GM21423 (cell line): ENCODE measurements around the gene MYOF.
"Not testable (repeated sequence)": the region's sequence is repeated elsewhere in the genome, so short reads cannot be mapped to it uniquely, and the experiment has no call there.

Source experiments
- ATAC-seq: cut with Tn5 transposase; IDR thresholded peaks from one replicate; pipeline ENCODE4 v1.9.1; 2021; ENCODE audit warnings: mild to moderate bottlenecking, moderate library complexity; ENCODE audit not compliant: unreplicated experiment

Gene MYOF

GRCh38 chr10:93431361-93431760, 50.8 kb downstream of the MYOF start:
- no peak for ATAC-seq

GRCh38 chr10:93425861-93426260, 56.3 kb downstream of the MYOF start:
- no peak for ATAC-seq

GRCh38 chr10:93422118-93422517, 60.0 kb downstream of the MYOF start:
- no peak for ATAC-seq

GRCh38 chr10:93420944-93421825, 60.9 kb downstream of the MYOF start:
- no peak for ATAC-seq

- ATAC-seq: no peak
Measured at GRCh38 chr10:93420091-93420490, 62.0 kb downstream of the MYOF start.

- ATAC-seq: not testable (repeated sequence)
Measured at GRCh38 chr10:93419016-93419415, 63.1 kb downstream of the MYOF start.

- no peak for ATAC-seq
Measured at GRCh38 chr10:93417921-93418320, 64.2 kb downstream of the MYOF start.

- no peak for ATAC-seq
Measured at GRCh38 chr10:93417266-93417665, 64.9 kb downstream of the MYOF start.

- no peak for ATAC-seq
Measured at GRCh38 chr10:93416824-93417223, 65.3 kb downstream of the MYOF start.

GRCh38 chr10:93415693-93416092, 66.4 kb downstream of the MYOF start:
- ATAC-seq: no peak

GRCh38 chr10:93413252-93413689, 68.9 kb downstream of the MYOF start:
- no peak for ATAC-seq

- ATAC-seq: no peak
Measured at GRCh38 chr10:93412801-93413200, 69.3 kb downstream of the MYOF start.

- ATAC-seq: no peak
Measured at GRCh38 chr10:93410697-93411348, 71.3 kb downstream of the MYOF start.

GRCh38 chr10:93408783-93409182, 73.4 kb downstream of the MYOF start:
- ATAC-seq: no peak

GRCh38 chr10:93406364-93407145, 75.6 kb downstream of the MYOF start:
- no peak for ATAC-seq

GRCh38 chr10:93404048-93404354, 78.1 kb downstream of the MYOF start:
- no peak for ATAC-seq

GRCh38 chr10:93403152-93404047, 78.7 kb downstream of the MYOF start:
- no peak for ATAC-seq

GRCh38 chr10:93402192-93402591, 79.9 kb downstream of the MYOF start:
- ATAC-seq: no peak

- ATAC-seq: no peak
Measured at GRCh38 chr10:93398528-93398927, 83.6 kb downstream of the MYOF start.

GRCh38 chr10:93397020-93397419, 85.1 kb downstream of the MYOF start:
- ATAC-seq: no peak

- ATAC-seq: no peak
Measured at GRCh38 chr10:93393211-93393610, 88.9 kb downstream of the MYOF start.
